Urinary bladder (tissue), 4 donors: ENCODE measurements around the gene LRRC9. TPM values are rescaled to one million over a fixed set of nuclear protein-coding genes. Genes with fewer than 3 reads are reported as not detected.
"Not testable (repeated sequence)": the region's sequence is repeated elsewhere in the genome, so short reads cannot be mapped to it uniquely, and the experiment has no call there.

Experiments used
- DNase-seq: peaks from one replicate; pipeline ENCODE4 v3.0.0-alpha.2; 2015; ENCODE audit errors: extremely low spot score
- H3K27ac ChIP-seq: one replicate; pipeline ENCODE4 v1.5.1; 2013; ENCODE audit warnings: low read depth, mild to moderate bottlenecking, moderate library complexity
- H3K36me3 ChIP-seq: one replicate; pipeline ENCODE4 v1.6.1; 2013; ENCODE audit warnings: mild to moderate bottlenecking, moderate library complexity; ENCODE audit not compliant: insufficient read depth
- H3K4me1 ChIP-seq: one replicate; pipeline ENCODE4 v1.6.1; 2013; ENCODE audit warnings: mild to moderate bottlenecking, moderate library complexity; ENCODE audit not compliant: insufficient read depth
- H3K4me3 ChIP-seq: one replicate; pipeline ENCODE4 v1.5.1; 2013; ENCODE audit warnings: low read depth, low read length
- WGBS: extraction: QIAGEN DNeasy Blood & Tissue Kit; methylation state at CpG from one replicate; pipeline ENCODE4 v1.1.7; 2013; 5-methylcytosine and 5-hydroxymethylcytosine counted together
- polyA plus RNA-seq: library from polyadenylated mRNA; stranded (reverse); fragments of 200-250 nt; gene quantifications from one replicate; pipeline ENCODE4 v1.2.3, GENCODE V29; 2013
- total RNA-seq: library from RNA; depleted of rRNA; stranded (reverse); fragments of >200 nt; gene quantifications from one replicate; pipeline ENCODE4 v1.2.3, GENCODE V29; 2014
- donor health status: healthy with polysubstance abuse.
- donor health status: healthy.

The LRRC9 gene
- total and polyA plus RNA-seq, 2 donors: 0.01 to 0.21 TPM

DNA sequence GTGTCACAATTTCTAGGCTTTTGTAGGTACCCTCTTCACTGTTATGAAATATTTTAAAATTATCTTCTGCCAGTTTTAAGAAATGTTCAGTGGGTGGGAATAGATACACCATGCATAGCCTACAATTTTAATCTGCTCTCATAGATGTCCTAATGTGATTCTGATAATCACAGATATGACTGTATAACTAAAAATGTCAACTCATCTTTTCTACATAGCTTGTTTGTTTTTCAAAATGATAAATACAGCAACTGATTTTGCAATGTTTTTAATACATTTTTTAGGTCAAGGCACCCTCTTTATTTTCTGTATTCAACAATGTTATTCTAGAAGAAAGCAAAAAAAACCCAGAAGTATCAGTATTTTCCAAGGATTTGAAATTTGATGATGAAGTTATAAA, 61.6 kb downstream of the LRRC9 start:
- H3K36me3 ChIP-seq: no peaks in the 10 kb centered on the region
- no peak overlapping the region for H3K4me3 ChIP-seq
- DNase-seq: no peak
- no peaks in the 10 kb centered on the region for H3K4me1 ChIP-seq
- no peak overlapping the region for H3K27ac ChIP-seq

DNA sequence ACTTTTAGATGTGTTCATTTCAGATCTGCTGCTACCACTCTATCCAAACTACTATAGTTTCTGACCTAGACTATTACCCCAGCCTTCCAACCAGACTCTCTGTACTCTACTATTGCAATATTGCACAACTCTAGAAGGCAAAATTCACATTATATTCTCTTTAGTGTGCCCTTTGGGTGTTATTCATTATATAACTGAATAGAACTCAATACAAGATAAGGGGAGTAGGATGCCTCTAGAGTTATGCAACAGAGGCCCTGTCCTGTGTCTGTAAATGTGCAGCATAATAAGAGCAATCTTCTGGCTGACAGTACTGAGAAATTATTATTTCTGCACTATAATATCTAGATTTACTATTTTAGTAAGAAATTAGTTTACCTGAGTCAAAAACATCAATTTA, 63.1 kb downstream of the LRRC9 start:
- Histone ChIP-seq H3K27ac (no peak overlapping the region), H3K4me3 (no peak overlapping the region), H3K36me3 (no peaks in the 10 kb centered on the region), H3K4me1 (no peaks in the 10 kb centered on the region)
- no peak for DNase-seq

DNA sequence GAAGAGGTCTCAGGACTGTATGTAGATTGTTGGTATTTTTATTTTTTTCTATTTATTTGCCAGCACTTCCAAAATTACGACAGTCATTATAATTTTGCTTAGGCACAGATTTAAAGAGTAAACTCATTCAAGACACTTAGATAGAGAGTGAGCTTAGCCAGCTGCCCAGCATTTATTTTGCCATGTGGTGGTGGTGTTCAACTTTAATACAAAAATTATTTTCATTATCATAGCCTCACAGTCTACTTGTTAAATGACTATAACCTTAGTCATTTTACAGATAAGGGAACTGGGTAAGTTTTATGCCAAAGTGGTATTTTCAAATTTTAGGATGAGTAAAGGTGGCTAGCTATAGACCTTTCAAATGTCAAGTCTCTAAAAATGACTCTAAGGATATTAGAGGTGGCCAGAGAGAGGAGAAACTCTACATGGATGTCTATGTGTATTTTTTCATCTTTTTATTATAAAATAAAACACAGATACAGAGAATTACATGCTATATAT, 66.7 kb downstream of the LRRC9 start:
- DNase-seq: no peak
- H3K4me3 ChIP-seq: no peak overlapping the region
- 51% methylated on average over 1 of the region's 1 CpG for WGBS
- no peaks in the 10 kb centered on the region for H3K4me1 ChIP-seq
- no peaks in the 10 kb centered on the region for H3K36me3 ChIP-seq
- no peak overlapping the region for H3K27ac ChIP-seq

DNA sequence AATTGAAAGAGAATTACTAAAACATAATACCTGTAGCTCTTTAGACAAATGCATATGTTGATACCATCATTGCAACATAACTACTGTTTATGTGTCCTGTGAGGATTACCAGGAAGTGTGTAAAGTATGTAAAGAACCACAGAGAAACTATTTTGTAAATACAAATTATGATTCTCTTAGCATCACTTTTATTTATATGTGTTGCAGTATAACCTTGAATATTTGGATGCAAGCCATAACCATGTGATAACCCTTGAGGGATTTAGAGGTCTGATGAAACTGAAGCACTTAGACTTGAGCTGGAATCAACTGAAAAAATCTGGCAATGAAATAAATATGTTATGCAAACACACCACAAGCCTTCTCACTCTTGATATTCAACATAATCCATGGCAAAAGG, 77.5 kb downstream of the LRRC9 start:
- H3K4me1 ChIP-seq: no peaks in the 10 kb centered on the region
- no peak for DNase-seq
- no peak overlapping the region for H3K27ac ChIP-seq
- H3K4me3 ChIP-seq: no peak overlapping the region
- H3K36me3 ChIP-seq: no peaks in the 10 kb centered on the region

DNA sequence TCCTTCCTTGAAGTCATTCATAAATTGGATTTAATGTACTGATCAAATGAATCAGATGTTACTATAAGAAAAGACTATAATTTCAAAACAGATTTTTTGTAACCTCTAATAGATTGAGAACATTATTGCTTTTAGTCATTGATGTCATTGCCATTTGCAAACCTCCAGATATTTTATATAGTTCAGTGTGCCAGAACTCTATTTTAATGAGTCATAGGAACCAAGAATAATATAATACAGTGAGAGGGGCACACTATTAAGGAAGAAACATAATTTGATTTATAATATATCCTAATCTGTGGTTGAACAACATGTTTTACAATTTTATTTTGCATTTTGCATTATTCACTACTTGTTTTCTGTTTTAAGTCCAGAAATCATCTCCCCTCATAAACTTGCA, 78.0 kb downstream of the LRRC9 start:
- Histone ChIP-seq H3K4me3 (no peak overlapping the region), H3K4me1 (no peaks in the 10 kb centered on the region), H3K27ac (no peak overlapping the region), H3K36me3 (no peaks in the 10 kb centered on the region)
- DNase-seq: no peak

DNA sequence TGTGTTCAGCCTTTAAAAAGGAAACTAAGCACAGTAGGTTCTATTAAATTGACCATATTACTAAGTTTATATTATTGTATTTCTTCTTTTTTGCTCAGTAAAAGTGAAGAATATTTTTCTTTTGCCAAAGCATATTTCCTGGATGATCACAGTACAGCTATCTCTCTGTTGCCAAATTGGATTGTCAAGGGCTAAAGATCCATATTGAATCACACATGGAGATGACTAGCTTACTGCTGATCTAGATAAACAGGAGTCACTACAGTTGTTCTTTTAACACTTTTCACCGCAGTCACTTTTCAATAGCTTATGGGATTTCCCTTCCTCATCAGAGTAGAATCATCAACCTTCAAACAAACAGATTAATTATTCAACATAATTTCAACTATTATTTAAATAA, 78.6 kb downstream of the LRRC9 start:
- Histone ChIP-seq H3K36me3 (no peaks in the 10 kb centered on the region), H3K27ac (no peak overlapping the region), H3K4me3 (no peak overlapping the region), H3K4me1 (no peaks in the 10 kb centered on the region)
- DNase-seq: no peak
- WGBS: 71% methylated on average over 1 of the region's 1 CpG

DNA sequence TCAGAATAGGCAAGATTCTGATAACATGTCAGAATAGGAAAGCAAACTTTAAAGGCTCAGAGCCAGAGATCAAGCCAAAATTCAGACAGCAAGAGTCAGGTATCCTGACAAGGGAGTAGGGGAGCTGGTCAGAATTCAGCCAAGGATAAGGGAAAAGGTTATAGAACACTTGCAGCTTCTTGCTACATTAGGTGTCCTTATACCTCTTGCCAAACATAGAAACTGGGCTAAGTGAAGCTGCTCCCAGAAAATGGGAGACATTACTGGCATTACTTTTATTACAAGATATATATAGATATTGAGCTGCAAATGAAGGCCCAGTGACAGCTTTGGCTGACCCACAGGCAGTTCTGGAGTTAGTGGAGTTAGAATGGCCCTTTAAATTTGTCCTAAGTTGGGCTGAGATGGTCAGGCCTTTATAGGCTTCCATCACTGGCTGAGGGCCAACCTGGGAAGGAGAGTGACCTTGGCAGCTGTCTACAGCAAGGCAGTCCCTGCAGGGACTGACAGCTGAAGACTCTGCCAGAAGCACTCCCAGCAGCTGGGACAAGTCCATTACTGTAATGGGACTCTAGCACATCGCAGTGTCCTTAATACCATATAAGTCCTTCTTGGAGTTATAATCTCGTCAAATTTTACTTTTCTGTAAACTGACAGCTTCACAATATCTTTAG, 83.0 kb downstream of the LRRC9 start:
- DNase-seq: no peak
- H3K27ac ChIP-seq: no peak overlapping the region
- no peak overlapping the region for H3K4me3 ChIP-seq
- no peaks in the 10 kb centered on the region for H3K4me1 ChIP-seq
- no peaks in the 10 kb centered on the region for H3K36me3 ChIP-seq
- WGBS: 44% methylated on average over 2 of the region's 2 CpGs

DNA sequence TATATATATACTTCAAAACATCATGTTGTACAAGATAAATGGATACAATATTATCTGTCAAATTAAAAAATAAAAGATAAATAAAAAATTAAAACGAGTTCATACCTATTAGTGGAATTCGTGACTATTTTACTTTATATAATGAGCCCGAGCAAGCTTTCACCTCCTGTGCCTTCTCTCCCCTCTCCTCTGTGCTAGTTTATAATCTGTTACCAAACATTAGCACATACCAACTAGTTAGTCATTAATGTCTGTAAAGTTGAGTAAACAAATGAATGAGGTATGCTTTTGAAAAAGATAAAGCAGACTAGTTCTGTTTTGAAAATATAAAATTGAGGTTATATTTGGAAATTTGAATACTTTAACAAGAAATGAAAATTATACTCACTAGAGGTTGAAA, 84.0 kb downstream of the LRRC9 start:
- WGBS: 63% methylated on average over 3 of the region's 3 CpGs
- no peak for DNase-seq
- H3K4me3 ChIP-seq: no peak overlapping the region
- H3K36me3 ChIP-seq: no peaks in the 10 kb centered on the region
- H3K27ac ChIP-seq: no peak overlapping the region
- no peaks in the 10 kb centered on the region for H3K4me1 ChIP-seq

DNA sequence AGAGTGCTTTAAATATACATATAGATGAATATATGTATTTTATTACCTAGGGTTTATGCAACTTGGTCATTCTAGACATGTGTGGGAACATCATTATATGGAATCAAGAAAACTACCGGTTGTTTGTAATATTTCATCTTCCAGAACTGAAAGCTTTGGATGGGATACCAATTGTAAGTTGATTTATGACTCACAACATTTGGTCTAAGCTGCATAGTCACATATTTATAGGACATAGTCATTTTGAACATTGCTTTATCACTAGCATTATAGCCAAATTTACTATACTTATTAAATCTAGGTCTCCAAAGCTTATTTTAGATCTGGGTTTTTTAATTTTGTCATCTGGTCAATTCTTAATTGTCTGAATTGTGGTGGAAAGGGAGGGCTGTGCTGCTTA, 88.1 kb downstream of the LRRC9 start:
- Histone ChIP-seq H3K36me3 (no peaks in the 10 kb centered on the region), H3K4me3 (no peak overlapping the region), H3K27ac (no peak overlapping the region), H3K4me1 (no peaks in the 10 kb centered on the region)
- WGBS: 55% methylated on average over 1 of the region's 1 CpG
- no peak for DNase-seq

DNA sequence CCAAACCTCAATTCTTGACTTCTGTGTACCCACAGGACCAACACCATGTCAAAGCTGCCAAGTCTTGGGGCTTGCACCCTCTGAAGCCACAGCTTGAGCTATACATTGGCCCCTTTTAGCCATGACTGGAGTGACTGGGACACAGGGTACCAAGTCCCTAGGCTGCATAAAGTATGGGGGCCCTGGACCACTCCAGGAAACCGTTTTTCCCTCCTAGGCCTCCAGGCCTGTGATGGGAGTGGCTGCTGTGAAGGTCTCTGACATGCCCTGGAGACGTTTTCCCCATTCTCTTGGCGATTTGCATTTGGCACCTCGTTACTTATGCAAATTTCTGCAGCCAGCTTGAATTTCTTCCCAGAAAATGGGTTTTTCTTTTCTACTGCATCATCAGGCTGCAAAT, 90.3 kb downstream of the LRRC9 start:
- WGBS: 54% methylated on average over 4 of the region's 4 CpGs
- not testable (repeated sequence) for DNase-seq, H3K36me3 ChIP-seq, H3K27ac ChIP-seq, H3K4me3 ChIP-seq, H3K4me1 ChIP-seq

DNA sequence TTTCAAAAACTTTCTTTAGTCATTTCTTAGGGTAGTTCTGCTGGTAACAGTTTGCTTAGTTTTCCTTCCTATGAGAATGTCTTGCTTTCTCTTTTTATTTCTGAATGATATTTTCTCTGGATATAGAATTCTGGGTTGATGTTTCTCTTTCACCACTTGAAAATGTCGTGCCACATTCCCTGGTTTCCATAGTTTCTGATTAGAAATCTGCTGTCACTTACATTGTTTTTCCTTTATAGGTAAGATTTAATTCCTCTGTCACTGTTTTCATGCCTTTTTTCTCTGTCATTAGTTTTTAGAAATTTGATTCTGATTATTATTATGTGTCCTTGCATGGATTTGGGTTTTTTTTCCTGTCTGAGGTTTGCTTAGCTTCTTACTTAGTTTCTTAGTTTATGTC, 94.5 kb downstream of the LRRC9 start:
- 65% methylated on average over 1 of the region's 1 CpG for WGBS
- Histone ChIP-seq H3K27ac (no peak overlapping the region), H3K4me3 (no peak overlapping the region), H3K36me3 (no peaks in the 10 kb centered on the region), H3K4me1 (no peaks in the 10 kb centered on the region)
- no peak for DNase-seq

DNA sequence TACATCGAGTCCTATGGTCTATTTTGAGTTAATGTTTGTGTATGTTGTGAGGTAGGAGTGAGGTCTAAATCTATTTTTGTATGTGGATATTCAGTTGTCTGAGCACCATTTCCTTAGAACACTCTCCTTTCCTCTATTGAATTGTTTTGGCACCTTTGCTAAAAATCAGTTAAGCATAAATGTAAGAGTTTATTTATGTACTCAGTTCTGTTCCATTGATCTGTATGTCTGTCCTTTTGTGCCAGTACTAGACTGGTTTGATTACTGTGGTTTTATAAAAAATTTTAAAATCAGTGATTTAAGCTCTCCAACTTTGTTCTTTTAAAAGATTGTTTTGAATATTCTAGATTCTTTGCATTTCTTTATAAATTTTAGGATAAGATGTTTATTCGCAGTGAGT, 101.7 kb downstream of the LRRC9 start:
- no peak overlapping the region for H3K4me3 ChIP-seq
- H3K27ac ChIP-seq: no peak overlapping the region
- no peaks in the 10 kb centered on the region for H3K4me1 ChIP-seq
- no peaks in the 10 kb centered on the region for H3K36me3 ChIP-seq
- DNase-seq: no peak
- 61% methylated on average over 2 of the region's 2 CpGs for WGBS

DNA sequence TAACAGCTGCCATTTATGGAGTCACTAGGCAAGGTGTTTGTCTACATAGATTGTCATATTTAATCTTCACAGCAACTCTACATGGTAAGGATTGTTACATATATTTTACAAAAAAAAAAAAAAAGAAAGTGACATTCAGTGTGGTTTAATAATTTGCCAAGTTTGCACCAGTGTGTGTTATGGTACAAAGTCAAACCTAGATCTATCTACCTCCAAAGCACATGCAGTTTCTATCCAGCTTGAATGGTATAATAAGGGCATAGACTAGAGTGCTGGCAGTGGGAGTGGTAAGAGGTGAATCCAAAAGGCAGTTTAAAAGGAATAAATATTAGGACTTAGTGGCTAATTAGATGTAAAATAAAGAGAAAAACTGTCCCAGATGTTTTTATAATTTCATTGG, 105.6 kb downstream of the LRRC9 start:
- no peaks in the 10 kb centered on the region for H3K4me1 ChIP-seq
- H3K36me3 ChIP-seq: no peaks in the 10 kb centered on the region
- no peak overlapping the region for H3K4me3 ChIP-seq
- no peak for DNase-seq
- H3K27ac ChIP-seq: no peak overlapping the region

DNA sequence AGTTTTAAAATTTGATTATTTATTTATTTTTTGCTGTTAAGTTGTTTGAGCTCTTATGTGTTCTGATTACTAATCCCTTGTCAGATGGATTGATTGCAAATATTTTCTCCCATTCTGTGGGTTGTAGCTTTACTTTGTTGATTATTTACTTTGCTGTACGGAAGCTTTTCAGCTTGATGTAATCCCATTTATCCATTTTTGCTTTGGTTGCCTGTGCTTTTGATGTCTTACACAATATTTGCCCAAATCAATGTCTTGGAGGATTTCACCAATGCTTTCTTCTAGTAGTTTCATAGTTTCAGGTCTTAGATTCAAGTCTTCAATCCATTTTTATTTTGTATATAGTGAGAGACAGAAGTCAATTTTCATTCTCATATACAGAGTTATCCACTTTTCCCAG, 115.2 kb downstream of the LRRC9 start:
- WGBS: 69% methylated on average over 1 of the region's 1 CpG
- H3K36me3 ChIP-seq: no peaks in the 10 kb centered on the region

DNA sequence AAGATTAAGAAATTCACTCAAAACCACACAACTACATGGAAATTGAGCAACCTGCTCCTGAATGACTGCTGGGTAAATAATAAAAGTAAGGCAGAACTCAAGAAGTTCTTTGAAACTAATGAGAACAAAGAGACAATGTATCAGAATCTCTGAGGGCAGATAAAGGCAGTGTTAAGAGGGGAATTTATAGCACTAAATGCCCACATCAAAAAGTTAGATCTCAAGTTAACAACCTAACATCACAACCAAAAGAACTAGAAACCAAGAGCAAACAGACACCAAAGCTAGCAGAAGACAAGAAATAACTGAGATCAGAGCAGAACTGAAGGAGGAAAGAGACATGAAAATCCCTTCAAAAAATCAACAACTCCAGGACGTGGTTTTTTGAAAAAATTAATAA, 128.0 kb downstream of the LRRC9 start:
- not testable (repeated sequence) for H3K27ac ChIP-seq, H3K4me3 ChIP-seq, H3K36me3 ChIP-seq, DNase-seq, H3K4me1 ChIP-seq
- WGBS: 45% methylated on average over 1 of the region's 1 CpG

More for the DNA sequence above, 115.2 kb downstream of the LRRC9 start:
- no peak for DNase-seq
- Histone ChIP-seq H3K4me3 (no peak overlapping the region), H3K27ac (no peak overlapping the region), H3K4me1 (no peaks in the 10 kb centered on the region)
